ENCODE data around the gene ZNF423. TPM values are rescaled to one million over a fixed set of nuclear protein-coding genes. Genes with fewer than 3 reads are reported as not detected.

The ZNF423 gene
- total and polyA plus RNA-seq, 7 donors = 0.69 to 19.7 (median 3.6) TPM

- H3K27ac ChIP-seq = peak overlapping the region; percentile 45 to 88 (median 64)
- H3K36me3 ChIP-seq = no peaks in the 10 kb centered on the region
- peaks cover 0 to 26% (median 9%) of the 10 kb centered on the region in 3 donors for H3K27me3 ChIP-seq
- TF ChIP-seq POLR2A (IDR thresholded peaks at IDR 0.05) (no peak), POLR2AphosphoS5 (IDR thresholded peaks at IDR 0.05) (no peak), CTCF (IDR thresholded peaks at IDR 0.05) (no peak), EP300 (IDR thresholded peaks at IDR 0.05) (no peak)
- WGBS, 2 donors = 5 to 11% methylated on average over 63 of the region's 63 CpGs
- peaks cover 0 to 55% (median 42%) of the 10 kb centered on the region in 4 donors for H3K4me1 ChIP-seq
- no peak for DNase-seq
- peak overlapping the region in 3 of 4 donors; percentile 29 to 44 (median 43) for H3K4me3 ChIP-seq
- no peaks in the 10 kb centered on the region for H3K9me3 ChIP-seq
- intact Hi-C loops (cut with DNase I) = no loop called here
Observed at GRCh38 chr16:49838441-49839016, 17.4 kb downstream of the ZNF423 start.

- H3K9me3 ChIP-seq = no peaks in the 10 kb centered on the region
- TF ChIP-seq POLR2AphosphoS5 (IDR thresholded peaks at IDR 0.05) (no peak), POLR2A (IDR thresholded peaks at IDR 0.05) (no peak), CTCF (IDR thresholded peaks at IDR 0.05) (no peak), EP300 (IDR thresholded peaks at IDR 0.05) (no peak)
- intact Hi-C loops (cut with DNase I) = no loop called here
- H3K36me3 ChIP-seq = no peaks in the 10 kb centered on the region
- 78 to 81% methylated on average over 17 of the region's 17 CpGs for WGBS, 2 donors
- peak overlapping the region in 1 of 4 donors; percentile 44 for H3K4me3 ChIP-seq
- H3K27ac ChIP-seq = peak overlapping the region; percentile 45 to 88 (median 64)
- H3K4me1 ChIP-seq = peaks cover 0 to 62% (median 48%) of the 10 kb centered on the region in 4 donors
- DNase-seq = no peak
- peaks cover 0 to 26% (median 9%) of the 10 kb centered on the region in 3 donors for H3K27me3 ChIP-seq
Observed at GRCh38 chr16:49837688-49838410, 18.1 kb downstream of the ZNF423 start.

DNA sequence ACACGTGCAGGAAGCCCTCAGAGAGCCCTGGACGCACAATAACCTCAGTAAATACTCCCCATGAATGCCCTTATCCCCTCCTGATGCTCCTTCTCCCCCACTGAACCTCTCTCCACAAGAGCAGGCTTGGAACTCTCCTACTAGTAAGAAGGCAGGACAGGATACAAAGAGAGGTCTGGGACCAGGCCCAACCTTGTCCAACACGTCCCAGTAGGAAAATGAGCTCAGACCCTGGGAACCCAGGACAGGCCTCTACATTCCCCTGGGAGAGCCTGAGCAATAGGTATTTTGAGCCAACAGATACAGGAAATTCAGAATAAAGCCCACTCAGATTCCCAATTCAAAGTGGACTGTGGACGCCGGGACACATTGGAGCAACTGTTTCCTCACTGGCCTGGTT lies 19.2 kb downstream of the ZNF423 start:
- H3K27me3 ChIP-seq = peaks cover 0 to 26% (median 9%) of the 10 kb centered on the region in 3 donors
- H3K9me3 ChIP-seq = no peaks in the 10 kb centered on the region
- peak overlapping the region; percentile 67 to 88 (median 82) for H3K27ac ChIP-seq
- TF ChIP-seq POLR2A (IDR thresholded peaks at IDR 0.05) (no peak), EP300 (IDR thresholded peaks at IDR 0.05) (no peak), POLR2AphosphoS5 (IDR thresholded peaks at IDR 0.05) (no peak), CTCF (IDR thresholded peaks at IDR 0.05) (no peak)
- H3K36me3 ChIP-seq = no peaks in the 10 kb centered on the region
- 82 to 90% methylated on average over 5 of the region's 5 CpGs for WGBS, 2 donors
- H3K4me1 ChIP-seq = peaks cover 0 to 71% (median 55%) of the 10 kb centered on the region in 4 donors
- DNase-seq = no peak
- intact Hi-C loops (cut with DNase I) = no loop called here
- H3K4me3 ChIP-seq = no peak overlapping the region

DNA sequence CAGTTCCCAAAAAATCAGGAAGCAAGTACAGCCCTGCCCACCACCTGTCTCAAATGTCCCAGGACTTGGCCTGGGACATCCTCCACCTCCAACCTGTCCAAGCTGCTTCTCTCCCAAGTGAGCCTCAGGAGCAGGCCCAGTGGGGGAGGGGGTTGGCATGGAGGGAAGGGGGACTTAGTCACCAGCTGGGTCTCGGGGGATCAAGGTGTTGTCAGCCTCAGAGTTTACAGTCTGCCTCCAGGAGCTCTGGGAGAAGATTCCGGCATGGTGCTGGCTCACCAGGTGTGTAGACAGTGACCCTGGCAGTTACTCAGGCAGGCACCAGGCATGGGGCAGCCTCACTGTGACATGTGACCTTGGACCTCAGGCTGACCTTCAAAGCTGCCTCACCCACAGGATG lies 19.7 kb downstream of the ZNF423 start:
- Histone ChIP-seq H3K4me3 (no peak overlapping the region), H3K27ac (peak overlapping the region; percentile 67 to 88 (median 82)), H3K27me3 (peaks cover 0 to 26% (median 9%) of the 10 kb centered on the region in 3 donors), H3K4me1 (peaks cover 0 to 71% (median 55%) of the 10 kb centered on the region in 4 donors), H3K9me3 (no peaks in the 10 kb centered on the region), H3K36me3 (no peaks in the 10 kb centered on the region)
- whole genome bisulfite sequencing, 2 donors = 87 to 92% methylated on average over 2 of the region's 2 CpGs
- intact Hi-C loops (cut with DNase I) = no loop called here
- TF ChIP-seq POLR2A (IDR thresholded peaks at IDR 0.05) = no peak
- no peak for TF ChIP-seq POLR2AphosphoS5 (IDR thresholded peaks at IDR 0.05)
- no peak for TF ChIP-seq CTCF (IDR thresholded peaks at IDR 0.05)
- TF ChIP-seq EP300 (IDR thresholded peaks at IDR 0.05) = no peak
- DNase-seq = no peak
